Prostate gland (tissue), 2 donors: ENCODE measurements around the gene ASCL4.

Experiments used
- POLR2A ChIP-seq: fragments of 450-650 bp; IDR thresholded peaks from one replicate; pipeline ENCODE4 v1.6.1; 2016; ENCODE audit warnings: antibody characterized with exemption, mild to moderate bottlenecking
- POLR2AphosphoS5 ChIP-seq: sonication (generic); formaldehyde crosslinking; IDR thresholded peaks from one replicate; pipeline ENCODE4 v1.6.1; 2017; ENCODE audit warnings: antibody characterized with exemption
- TF ChIP-seq, protein P1 (sequence below), 4 experiments: fragments of 200-600 bp in 2 of 4; fragments of 450-650 bp in 2 of 4; sonication (generic) in 2 of 4; IDR thresholded peaks; 1 replicate in 3 of 4; 2 replicates in 1 of 4; pipeline ENCODE4 v1.5.1; 2016 to 2019; ENCODE audit warnings: antibody characterized with exemption in 4 of 4, mild to moderate bottlenecking in 2 of 4, moderate library complexity in 2 of 4

GRCh38 chr12:107788281-107788680, 13.8 kb downstream of the ASCL4 start:
- TF ChIP-seq, protein P1, sequence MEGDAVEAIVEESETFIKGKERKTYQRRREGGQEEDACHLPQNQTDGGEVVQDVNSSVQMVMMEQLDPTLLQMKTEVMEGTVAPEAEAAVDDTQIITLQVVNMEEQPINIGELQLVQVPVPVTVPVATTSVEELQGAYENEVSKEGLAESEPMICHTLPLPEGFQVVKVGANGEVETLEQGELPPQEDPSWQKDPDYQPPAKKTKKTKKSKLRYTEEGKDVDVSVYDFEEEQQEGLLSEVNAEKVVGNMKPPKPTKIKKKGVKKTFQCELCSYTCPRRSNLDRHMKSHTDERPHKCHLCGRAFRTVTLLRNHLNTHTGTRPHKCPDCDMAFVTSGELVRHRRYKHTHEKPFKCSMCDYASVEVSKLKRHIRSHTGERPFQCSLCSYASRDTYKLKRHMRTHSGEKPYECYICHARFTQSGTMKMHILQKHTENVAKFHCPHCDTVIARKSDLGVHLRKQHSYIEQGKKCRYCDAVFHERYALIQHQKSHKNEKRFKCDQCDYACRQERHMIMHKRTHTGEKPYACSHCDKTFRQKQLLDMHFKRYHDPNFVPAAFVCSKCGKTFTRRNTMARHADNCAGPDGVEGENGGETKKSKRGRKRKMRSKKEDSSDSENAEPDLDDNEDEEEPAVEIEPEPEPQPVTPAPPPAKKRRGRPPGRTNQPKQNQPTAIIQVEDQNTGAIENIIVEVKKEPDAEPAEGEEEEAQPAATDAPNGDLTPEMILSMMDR (IDR thresholded peaks at IDR 0.05), result no peak
- TF ChIP-seq POLR2A (no peak), POLR2AphosphoS5 (no peak)
